GM12873 (cell line): Measurements from ENCODE around the gene PDAP1.

Experiments used
- TF ChIP-seq, protein P1 (sequence below): IDR thresholded peaks from 2 replicates; pipeline ENCODE4 v1.5.1; 2012; ENCODE audit warnings: low read depth, mild to moderate bottlenecking, moderate library complexity, low read length, control low read depth; ENCODE audit not compliant: insufficient read depth; ENCODE audit errors: missing control alignments

PDAP1 gene

GRCh38 chr7:99399597-99399996 is 8.8 kb downstream of the PDAP1 start:
- TF ChIP-seq, protein P1, sequence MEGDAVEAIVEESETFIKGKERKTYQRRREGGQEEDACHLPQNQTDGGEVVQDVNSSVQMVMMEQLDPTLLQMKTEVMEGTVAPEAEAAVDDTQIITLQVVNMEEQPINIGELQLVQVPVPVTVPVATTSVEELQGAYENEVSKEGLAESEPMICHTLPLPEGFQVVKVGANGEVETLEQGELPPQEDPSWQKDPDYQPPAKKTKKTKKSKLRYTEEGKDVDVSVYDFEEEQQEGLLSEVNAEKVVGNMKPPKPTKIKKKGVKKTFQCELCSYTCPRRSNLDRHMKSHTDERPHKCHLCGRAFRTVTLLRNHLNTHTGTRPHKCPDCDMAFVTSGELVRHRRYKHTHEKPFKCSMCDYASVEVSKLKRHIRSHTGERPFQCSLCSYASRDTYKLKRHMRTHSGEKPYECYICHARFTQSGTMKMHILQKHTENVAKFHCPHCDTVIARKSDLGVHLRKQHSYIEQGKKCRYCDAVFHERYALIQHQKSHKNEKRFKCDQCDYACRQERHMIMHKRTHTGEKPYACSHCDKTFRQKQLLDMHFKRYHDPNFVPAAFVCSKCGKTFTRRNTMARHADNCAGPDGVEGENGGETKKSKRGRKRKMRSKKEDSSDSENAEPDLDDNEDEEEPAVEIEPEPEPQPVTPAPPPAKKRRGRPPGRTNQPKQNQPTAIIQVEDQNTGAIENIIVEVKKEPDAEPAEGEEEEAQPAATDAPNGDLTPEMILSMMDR = no peak

GRCh38 chr7:99398891-99399445 is 9.4 kb downstream of the PDAP1 start:
- TF ChIP-seq, protein P1 = no peak

- TF ChIP-seq, protein P1 = no peak
These were observed 11.0 kb downstream of the PDAP1 start for GRCh38 chr7:99397297-99397983.

GRCh38 chr7:99396418-99397296 is 11.7 kb downstream of the PDAP1 start:
- TF ChIP-seq, protein P1 = no peak

DNA sequence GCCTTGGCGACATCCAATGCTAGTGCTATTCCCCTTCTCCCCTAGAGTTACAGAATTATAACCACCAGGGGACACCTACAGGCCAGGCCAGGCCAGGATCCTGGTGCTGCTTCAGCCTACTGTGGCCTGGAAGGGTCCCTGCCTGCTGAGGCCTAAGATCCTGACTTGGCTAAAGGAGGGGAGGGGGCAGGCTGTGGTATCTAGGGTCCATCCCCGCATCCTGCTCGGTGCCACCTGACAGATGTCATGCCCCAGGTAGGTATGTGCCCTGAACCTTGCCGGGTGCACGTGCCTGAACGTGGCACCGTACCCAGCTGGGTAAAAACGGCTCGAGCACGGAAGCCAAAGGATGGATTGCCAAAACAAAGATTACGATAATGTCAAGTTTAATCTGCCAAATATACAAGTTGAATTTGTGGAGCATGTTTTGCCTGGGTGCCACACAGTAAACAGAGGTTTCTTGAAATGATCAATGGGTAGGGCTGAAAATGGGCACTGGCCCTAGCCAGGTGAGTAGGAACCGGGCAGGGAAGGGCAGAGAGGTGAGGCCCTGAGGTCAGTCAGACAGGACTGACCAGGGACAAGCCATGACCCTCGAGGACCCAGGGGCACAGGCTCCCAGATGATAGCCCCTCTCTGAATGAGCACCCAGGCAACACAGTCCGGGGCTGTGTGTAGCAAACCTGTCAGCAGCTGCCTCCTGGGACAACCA is 12.6 kb downstream of the PDAP1 start:
- TF ChIP-seq, protein P1 = no peak

GRCh38 chr7:99394188-99394502 is 14.3 kb downstream of the PDAP1 start:
- TF ChIP-seq, protein P1 = no peak
